A673 (cell line): ENCODE results near the gene SPIRE1. TPM values are rescaled to one million over a fixed set of nuclear protein-coding genes. Genes with fewer than 3 reads are reported as not detected.

Experiments
- BruUV-seq: library from RNA; stranded (reverse); fragments of 400-500 nt; replicated peaks from 2 replicates; lab custom pipeline; 2021; lab: Mats Ljungman, UMichigan
- CTCF ChIA-PET: fragments of 300-600 bp; sonication (Branson Sonifier 250); formaldehyde crosslinking; loops from one replicate; lab custom pipeline; 2022; ENCODE audit warnings: antibody characterized with exemption; lab: Charles Lee
- POLR2A ChIA-PET: fragments of 300-600 bp; sonication (Branson Sonifier 250); formaldehyde crosslinking; loops from one replicate; lab custom pipeline; 2022; ENCODE audit warnings: antibody characterized with exemption; ENCODE audit not compliant: low non-redundant PET; lab: Charles Lee
- DNase-seq: peaks from one replicate; pipeline ENCODE4 v3.0.0-alpha.2; 2015; ENCODE audit warnings: low spot score
- H3K27ac ChIP-seq: fragments of 200-600 bp; sonication (generic); 2 replicates; pipeline ENCODE4 v1.5.1; 2016; ENCODE audit warnings: mixed run types, low read depth, mild to moderate bottlenecking, mixed read lengths, antibody characterized with exemption, low read length; ENCODE audit not compliant: poor library complexity, severe bottlenecking
- H3K27me3 ChIP-seq: fragments of 200-600 bp; sonication (generic); replicated peaks from 2 replicates; pipeline ENCODE4 v1.6.1; 2017; ENCODE audit warnings: mixed run types, low read depth, mild to moderate bottlenecking, mixed read lengths, antibody characterized with exemption, low read length; ENCODE audit not compliant: insufficient read depth, poor library complexity
- H3K36me3 ChIP-seq: fragments of 200-600 bp; sonication (generic); 2 replicates; pipeline ENCODE4 v1.6.1; 2016; ENCODE audit warnings: mixed run types, mild to moderate bottlenecking, mixed read lengths, antibody characterized with exemption, low read length; ENCODE audit not compliant: insufficient read depth, poor library complexity, severe bottlenecking
- H3K4me1 ChIP-seq: fragments of 200-600 bp; sonication (generic); 2 replicates; pipeline ENCODE4 v1.6.1; 2017; ENCODE audit warnings: mixed run types, mild to moderate bottlenecking, mixed read lengths, antibody characterized with exemption, low read length; ENCODE audit not compliant: insufficient read depth, poor library complexity, severe bottlenecking
- H3K4me3 ChIP-seq: fragments of 200-600 bp; sonication (generic); 2 replicates; pipeline ENCODE4 v1.5.1; 2016; ENCODE audit warnings: low read depth, mixed run types, mild to moderate bottlenecking, mixed read lengths, low read length; ENCODE audit not compliant: poor library complexity, severe bottlenecking
- H3K9me3 ChIP-seq: fragments of 200-600 bp; sonication (generic); 2 replicates; pipeline ENCODE4 v1.6.1; 2016; ENCODE audit warnings: mixed run types, low read depth, mild to moderate bottlenecking, mixed read lengths, antibody characterized with exemption, low read length; ENCODE audit not compliant: poor library complexity, severe bottlenecking
- EZH2 ChIP-seq: fragments of 200-600 bp; sonication (generic); IDR thresholded peaks from 2 replicates; pipeline ENCODE4 v1.6.1; 2017; ENCODE audit warnings: borderline replicate concordance, low read depth, mild to moderate bottlenecking, mixed read lengths, antibody characterized with exemption, low read length; ENCODE audit not compliant: poor library complexity, severe bottlenecking
- intact Hi-C: fragments of 100-400 bp; cut with micrococcal nuclease; formaldehyde crosslinking; loops from one replicate; pipeline ENCODE4 v1.10.0; 2022; ENCODE audit not compliant: unreplicated experiment
- total RNA-seq: library from RNA; stranded (reverse); gene quantifications from 2 replicates; pipeline ENCODE4 v1.2.3, GENCODE V29; 2021
- TF ChIP-seq, protein P1 (sequence below): fragments of 300-800, 200-600 bp; sonication (generic); conservative IDR thresholded peaks from 2 replicates; pipeline ENCODE4 v1.5.1; 2017; ENCODE audit warnings: low read depth, mild to moderate bottlenecking, antibody characterized with exemption, low read length, moderate library complexity, mixed read lengths

The SPIRE1 gene
- total RNA-seq, 1 experiment from 2014 or later, result 18.1 TPM

DNA sequence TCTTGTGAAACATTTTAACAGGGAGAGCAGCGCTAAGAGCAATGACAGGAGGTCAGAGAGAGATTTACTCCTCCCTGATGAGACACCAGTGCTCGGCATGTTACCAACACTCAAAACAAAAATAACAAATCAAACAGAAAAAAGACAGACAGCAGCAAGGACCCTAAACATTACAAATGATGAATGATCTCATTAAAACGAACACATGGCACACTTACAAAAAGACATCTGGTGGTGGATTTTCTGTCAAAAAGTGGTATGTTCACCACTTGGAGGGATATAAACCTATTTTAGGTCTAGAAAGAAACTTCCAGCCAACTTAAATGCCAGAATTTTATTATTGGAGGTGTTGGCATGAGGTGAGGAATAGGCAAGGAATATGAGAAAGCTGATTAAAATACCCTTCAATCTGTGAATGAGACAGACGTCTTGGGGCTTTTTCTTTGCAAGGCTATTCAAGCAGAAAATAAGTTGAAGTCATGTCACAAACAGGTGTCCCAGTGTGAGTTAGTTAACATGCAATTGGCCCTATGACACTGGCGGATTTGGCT lies 137.4 kb downstream of the SPIRE1 start:
- BruUV-seq, result no TSS peak
- H3K36me3 ChIP-seq, result no peaks in the 10 kb centered on the region
- ChIA-PET POLR2A (no interaction called here), CTCF (no interaction called here)
- H3K9me3 ChIP-seq, result no peaks in the 10 kb centered on the region
- no peaks in the 10 kb centered on the region for H3K27me3 ChIP-seq
- peaks cover 17% of the 10 kb centered on the region for H3K4me1 ChIP-seq
- TF ChIP-seq, protein P1, sequence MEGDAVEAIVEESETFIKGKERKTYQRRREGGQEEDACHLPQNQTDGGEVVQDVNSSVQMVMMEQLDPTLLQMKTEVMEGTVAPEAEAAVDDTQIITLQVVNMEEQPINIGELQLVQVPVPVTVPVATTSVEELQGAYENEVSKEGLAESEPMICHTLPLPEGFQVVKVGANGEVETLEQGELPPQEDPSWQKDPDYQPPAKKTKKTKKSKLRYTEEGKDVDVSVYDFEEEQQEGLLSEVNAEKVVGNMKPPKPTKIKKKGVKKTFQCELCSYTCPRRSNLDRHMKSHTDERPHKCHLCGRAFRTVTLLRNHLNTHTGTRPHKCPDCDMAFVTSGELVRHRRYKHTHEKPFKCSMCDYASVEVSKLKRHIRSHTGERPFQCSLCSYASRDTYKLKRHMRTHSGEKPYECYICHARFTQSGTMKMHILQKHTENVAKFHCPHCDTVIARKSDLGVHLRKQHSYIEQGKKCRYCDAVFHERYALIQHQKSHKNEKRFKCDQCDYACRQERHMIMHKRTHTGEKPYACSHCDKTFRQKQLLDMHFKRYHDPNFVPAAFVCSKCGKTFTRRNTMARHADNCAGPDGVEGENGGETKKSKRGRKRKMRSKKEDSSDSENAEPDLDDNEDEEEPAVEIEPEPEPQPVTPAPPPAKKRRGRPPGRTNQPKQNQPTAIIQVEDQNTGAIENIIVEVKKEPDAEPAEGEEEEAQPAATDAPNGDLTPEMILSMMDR, result no peak
- TF ChIP-seq EZH2, result no peak
- intact Hi-C loops, result loop anchor here (10.0 kb wide), 1 partner anchor 126 kb away; no protein-coding TSS in a partner anchor
- H3K4me3 ChIP-seq, result no peak overlapping the region
- H3K27ac ChIP-seq, result no peak overlapping the region
- peak; percentile 20 for DNase-seq

DNA sequence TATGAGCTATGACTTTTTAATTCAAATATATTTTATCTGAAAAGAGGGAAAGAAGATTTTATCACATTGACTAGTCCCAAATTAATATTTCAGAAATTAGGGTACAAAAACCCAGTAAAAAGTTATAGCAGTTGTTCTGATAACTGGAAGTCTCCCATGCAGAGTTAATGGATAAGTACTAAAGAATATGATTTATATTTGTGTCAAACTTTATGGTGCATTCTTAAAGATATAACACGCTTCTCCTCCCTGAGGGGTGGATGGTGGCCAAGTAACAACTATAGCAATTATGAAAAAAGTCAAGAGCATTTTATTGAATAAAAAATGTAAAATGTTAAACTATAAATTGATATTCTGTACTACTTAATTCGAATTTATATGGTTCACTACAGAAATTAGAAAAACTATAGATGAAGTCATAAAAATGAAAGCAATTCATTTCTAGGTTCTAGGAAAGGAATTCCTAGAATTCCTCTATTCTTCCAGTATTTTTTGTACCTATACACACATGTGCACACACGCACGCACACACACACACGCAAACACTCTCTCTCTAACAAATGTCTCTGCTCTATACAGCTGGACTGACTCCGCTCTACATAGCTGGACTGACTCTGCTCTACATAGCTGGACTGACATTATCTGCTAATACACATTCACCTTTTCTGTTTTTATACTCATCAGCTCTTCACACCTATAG lies 138.9 kb downstream of the SPIRE1 start:
- no peaks in the 10 kb centered on the region for H3K9me3 ChIP-seq
- no peak for TF ChIP-seq EZH2
- TF ChIP-seq, protein P1, result no peak
- ChIA-PET CTCF (no interaction called here), POLR2A (interaction anchor here (0.5 kb wide), 1 partner anchor 1093 kb away, joined by 9 read pairs; no protein-coding TSS in a partner anchor)
- intact Hi-C loops, result no loop called here
- no peak overlapping the region for H3K4me3 ChIP-seq
- BruUV-seq, result no TSS peak
- peaks cover 17% of the 10 kb centered on the region for H3K4me1 ChIP-seq
- no peak overlapping the region for H3K27ac ChIP-seq
- no peak for DNase-seq
- H3K36me3 ChIP-seq, result no peaks in the 10 kb centered on the region
- no peaks in the 10 kb centered on the region for H3K27me3 ChIP-seq

DNA sequence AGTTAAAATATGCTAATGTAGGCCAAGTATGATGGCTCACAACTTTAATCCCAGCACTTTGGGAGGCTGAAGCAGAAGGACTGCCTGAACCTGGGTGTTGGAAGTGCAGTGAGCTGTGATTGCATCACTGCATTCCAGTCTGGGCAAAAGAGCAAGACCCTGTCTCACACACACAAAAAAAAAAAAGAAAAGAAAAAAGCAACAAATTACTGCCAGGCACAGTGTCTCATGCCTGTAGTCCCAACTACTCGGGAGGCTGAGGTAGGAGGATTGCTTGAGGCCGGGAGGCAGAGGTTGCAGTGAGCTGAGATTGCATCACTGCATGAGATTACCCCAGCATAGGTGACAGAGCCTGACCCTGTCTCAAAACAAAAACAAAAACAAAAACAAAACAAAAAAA lies 139.6 kb downstream of the SPIRE1 start:
- intact Hi-C loops, result no loop called here
- no TSS peak for BruUV-seq
- Histone ChIP-seq H3K4me3 (no peak overlapping the region), H3K9me3 (no peaks in the 10 kb centered on the region), H3K27ac (no peak overlapping the region), H3K36me3 (no peaks in the 10 kb centered on the region), H3K27me3 (no peaks in the 10 kb centered on the region), H3K4me1 (peaks cover 17% of the 10 kb centered on the region)
- no peak for DNase-seq
- no peak for TF ChIP-seq EZH2
- TF ChIP-seq, protein P1, result no peak
- ChIA-PET CTCF (no interaction called here), POLR2A (interaction anchor here (0.5 kb wide), 1 partner anchor 1094 kb away, joined by 9 read pairs; no protein-coding TSS in a partner anchor)
